CD4-positive, alpha-beta T cell (primary cell): Measurements from ENCODE around the gene RHBDD3. TPM values are rescaled to one million over a fixed set of nuclear protein-coding genes. Genes with fewer than 3 reads are reported as not detected.

Source experiments
- ATAC-seq: fragments of 200-7000 bp; cut with Tn5 transposase; one replicate; pipeline ENCODE4 v1.10.0; 2022; ENCODE audit warnings: mild to moderate bottlenecking; ENCODE audit not compliant: poor library complexity
- CTCF ChIA-PET: fragments of 350-600 bp; sonication (Branson Sonifier 250); formaldehyde crosslinking; loops from one replicate; lab custom pipeline; 2021; ENCODE audit warnings: antibody characterized with exemption, inconsistent platforms; lab: Charles Lee
- POLR2A ChIA-PET: fragments of 350-600 bp; sonication (Branson Sonifier 250); formaldehyde crosslinking; loops from one replicate; lab custom pipeline; 2021; ENCODE audit warnings: antibody characterized with exemption, inconsistent platforms; lab: Charles Lee
- DNase-seq, 14 experiments: peaks; one replicate each; pipeline ENCODE4 v3.0.0-alpha.2; 2013 to 2020; ENCODE audit warnings: mixed read lengths in 2 of 14
- H3K27ac ChIP-seq, 2 donors: one replicate each; pipeline versions ENCODE4 v1.5.1 to v1.7.0; 2013; ENCODE audit warnings: low read length in 2 of 2, low read depth in 1 of 2, mild to moderate bottlenecking in 1 of 2
- H3K27me3 ChIP-seq, 2 experiments: 1 replicate in 1 of 2; 2 replicates in 1 of 2; pipeline versions ENCODE4 v1.6.1 to v1.7.0; 2013; ENCODE audit warnings: low read length in 2 of 2, control low read depth in 1 of 2, mild to moderate bottlenecking in 1 of 2, moderate library complexity in 1 of 2; ENCODE audit not compliant: insufficient read depth in 2 of 2, control insufficient read depth in 1 of 2
- H3K36me3 ChIP-seq: one replicate; pipeline ENCODE4 v1.6.1; 2013; ENCODE audit warnings: low read length, control low read depth; ENCODE audit not compliant: insufficient read depth
- H3K4me1 ChIP-seq: one replicate; pipeline ENCODE4 v1.6.1; 2013; ENCODE audit warnings: low read length, control low read depth; ENCODE audit not compliant: insufficient read depth
- H3K4me3 ChIP-seq: one replicate; pipeline ENCODE4 v1.5.1; 2013; ENCODE audit warnings: mild to moderate bottlenecking, low read length, moderate library complexity
- H3K9me3 ChIP-seq, 2 experiments: 1 replicate in 1 of 2; 2 replicates in 1 of 2; pipeline versions ENCODE4 v1.6.1 to v1.7.0; 2013; ENCODE audit warnings: low read length in 2 of 2, mild to moderate bottlenecking in 2 of 2, control low read depth in 1 of 2, moderate library complexity in 1 of 2; ENCODE audit not compliant: control insufficient read depth in 1 of 2, insufficient read depth in 1 of 2
- H3K27ac Mint-ChIP-seq: one replicate; pipeline ENCODE4 v1.8.0; 2020; ENCODE audit warnings: mixed read lengths
- H3K27me3 Mint-ChIP-seq: one replicate; pipeline ENCODE4 v1.8.0; 2021; ENCODE audit warnings: mixed read lengths
- H3K36me3 Mint-ChIP-seq: one replicate; pipeline ENCODE4 v1.8.0; 2021; ENCODE audit warnings: low read depth, mixed read lengths
- H3K4me1 Mint-ChIP-seq: one replicate; pipeline ENCODE4 v1.8.0; 2021; ENCODE audit warnings: low read depth, mixed read lengths
- H3K4me3 Mint-ChIP-seq: one replicate; pipeline ENCODE4 v1.8.0; 2020; ENCODE audit warnings: mild to moderate bottlenecking, mixed read lengths
- H3K9me3 Mint-ChIP-seq: one replicate; pipeline ENCODE4 v1.8.0; 2020; ENCODE audit warnings: mixed read lengths
- intact Hi-C, 2 experiments: fragments of 100-400 bp; cut with DNase I in 1 of 2; cut with micrococcal nuclease in 1 of 2; formaldehyde crosslinking; loops; one replicate each; pipeline versions ENCODE4 v1.15.1 to v1.9.0; 2023 to 2025; cut with DNase I, micrococcal nuclease
- total RNA-seq, 174 experiments: library from RNA in 2 of 174; stranded (reverse) in 2 of 174; gene quantifications; one replicate each; pipeline ENCODE4 v1.2.3 and lab custom pipeline; 2021 to 2026
- TF ChIP-seq, protein P1 (sequence below): fragments of 200-600 bp; IDR thresholded peaks from one replicate; pipeline ENCODE4 v1.8.0; 2022; ENCODE audit warnings: antibody characterized with exemption, mild to moderate bottlenecking

The RHBDD3 gene
- total RNA-seq, 2 experiments from 2014 or later, result 9.0 to 11.7 TPM

DNA sequence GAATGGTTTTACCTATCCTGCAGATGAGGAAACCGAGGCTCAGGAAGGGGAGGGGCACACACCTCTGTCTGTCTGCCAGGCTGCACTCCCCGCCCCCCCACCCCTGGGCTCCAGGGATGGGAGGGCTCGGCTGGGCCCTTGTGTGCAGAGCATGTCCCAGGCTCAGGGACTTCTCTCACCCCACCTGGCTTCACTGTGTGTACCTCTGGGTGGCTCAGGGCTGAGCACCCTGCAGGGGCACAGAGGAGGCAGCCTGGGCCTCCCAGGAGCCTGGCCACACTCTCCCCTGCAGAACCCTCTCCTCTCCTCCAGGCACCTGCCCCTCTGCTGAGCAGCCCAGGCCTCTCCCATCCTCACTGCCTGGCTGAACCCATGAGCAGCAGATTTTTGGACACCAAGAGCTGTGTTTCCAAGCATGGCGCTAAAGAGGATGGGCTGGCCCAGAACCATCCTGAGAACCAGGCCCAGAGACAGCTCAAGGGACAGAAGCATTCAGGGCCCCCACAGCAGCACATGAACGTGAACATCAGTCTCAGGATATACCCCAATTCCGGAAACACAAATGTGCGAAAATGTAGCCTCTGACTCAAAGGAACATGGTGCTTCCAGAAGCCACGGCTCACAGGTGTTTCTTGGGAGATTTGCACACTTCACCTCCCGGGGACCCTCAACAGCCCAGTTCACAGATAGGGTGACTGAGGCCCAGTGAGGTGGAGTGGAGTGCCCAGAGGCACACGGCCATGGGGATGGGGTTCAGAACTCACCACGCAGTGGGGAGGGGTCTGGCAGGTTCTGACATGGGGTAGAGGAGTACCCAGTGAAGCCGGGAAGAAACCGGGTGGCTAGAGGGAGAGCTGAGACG, 51.5 kb downstream of the RHBDD3 start:
- TF ChIP-seq, protein P1, sequence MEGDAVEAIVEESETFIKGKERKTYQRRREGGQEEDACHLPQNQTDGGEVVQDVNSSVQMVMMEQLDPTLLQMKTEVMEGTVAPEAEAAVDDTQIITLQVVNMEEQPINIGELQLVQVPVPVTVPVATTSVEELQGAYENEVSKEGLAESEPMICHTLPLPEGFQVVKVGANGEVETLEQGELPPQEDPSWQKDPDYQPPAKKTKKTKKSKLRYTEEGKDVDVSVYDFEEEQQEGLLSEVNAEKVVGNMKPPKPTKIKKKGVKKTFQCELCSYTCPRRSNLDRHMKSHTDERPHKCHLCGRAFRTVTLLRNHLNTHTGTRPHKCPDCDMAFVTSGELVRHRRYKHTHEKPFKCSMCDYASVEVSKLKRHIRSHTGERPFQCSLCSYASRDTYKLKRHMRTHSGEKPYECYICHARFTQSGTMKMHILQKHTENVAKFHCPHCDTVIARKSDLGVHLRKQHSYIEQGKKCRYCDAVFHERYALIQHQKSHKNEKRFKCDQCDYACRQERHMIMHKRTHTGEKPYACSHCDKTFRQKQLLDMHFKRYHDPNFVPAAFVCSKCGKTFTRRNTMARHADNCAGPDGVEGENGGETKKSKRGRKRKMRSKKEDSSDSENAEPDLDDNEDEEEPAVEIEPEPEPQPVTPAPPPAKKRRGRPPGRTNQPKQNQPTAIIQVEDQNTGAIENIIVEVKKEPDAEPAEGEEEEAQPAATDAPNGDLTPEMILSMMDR, result no peak
- intact Hi-C loops, result no loop called here
- DNase-seq (no peak), ATAC-seq (no peak)
- H3K36me3 ChIP-seq, result no peaks in the 10 kb centered on the region
- no peak overlapping the region for H3K27ac Mint-ChIP-seq
- ChIA-PET POLR2A (no interaction called here), CTCF (no interaction called here)
- no peak overlapping the region for H3K4me3 Mint-ChIP-seq
- no peaks in the 10 kb centered on the region for H3K27me3 ChIP-seq
- no peaks in the 10 kb centered on the region for H3K4me1 ChIP-seq
- no peaks in the 10 kb centered on the region for H3K9me3 Mint-ChIP-seq
- H3K9me3 ChIP-seq, result no peaks in the 10 kb centered on the region
- H3K4me3 ChIP-seq, result no peak overlapping the region
- no peaks in the 10 kb centered on the region for H3K36me3 Mint-ChIP-seq
- H3K27me3 Mint-ChIP-seq, result no peaks in the 10 kb centered on the region
- H3K4me1 Mint-ChIP-seq, result no peaks in the 10 kb centered on the region
- no peak overlapping the region for H3K27ac ChIP-seq

DNA sequence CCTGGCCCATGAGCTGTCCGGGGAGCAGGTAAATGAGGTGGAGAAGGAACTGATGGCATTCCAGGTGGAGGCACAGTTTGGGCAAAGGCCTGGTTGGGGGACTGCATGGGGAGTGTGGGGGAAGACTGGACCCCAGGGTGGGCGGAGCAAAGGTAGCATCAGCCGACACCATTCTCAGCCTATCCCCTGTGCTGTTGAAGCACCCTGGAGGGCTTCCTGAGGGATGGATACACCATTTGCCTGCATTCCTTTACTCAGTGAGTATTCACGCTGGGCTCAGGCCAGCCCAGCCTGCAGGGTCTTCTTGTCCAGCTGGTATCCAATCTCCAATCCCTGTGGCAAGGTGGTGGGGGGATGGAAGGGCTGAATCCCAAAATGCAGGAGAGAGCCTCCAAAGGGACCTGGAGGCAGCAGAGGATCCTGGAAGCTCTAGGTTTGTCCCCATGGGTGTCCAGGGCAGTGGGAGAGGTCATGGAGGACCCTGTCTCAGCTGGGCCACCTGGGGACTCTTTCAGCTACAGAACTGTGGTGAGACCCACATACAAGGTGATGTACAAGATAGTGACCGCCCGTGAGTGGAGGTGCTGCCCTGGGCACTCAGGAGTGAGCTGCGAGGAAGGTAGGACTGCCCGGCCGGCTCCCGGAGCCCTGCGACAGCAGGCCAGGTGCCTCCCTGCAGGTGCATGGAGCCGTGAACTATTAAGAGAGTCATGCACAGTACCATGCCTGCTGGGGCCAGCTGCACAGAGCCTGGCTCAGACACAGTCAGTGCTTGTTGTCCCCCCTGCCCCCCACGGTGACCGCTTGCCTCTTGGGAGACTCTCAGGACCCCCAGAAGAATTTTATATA, 52.5 kb downstream of the RHBDD3 start:
- H3K9me3 Mint-ChIP-seq, result no peaks in the 10 kb centered on the region
- no peak overlapping the region for H3K4me3 Mint-ChIP-seq
- POLR2A ChIA-PET, result no interaction called here

DNA sequence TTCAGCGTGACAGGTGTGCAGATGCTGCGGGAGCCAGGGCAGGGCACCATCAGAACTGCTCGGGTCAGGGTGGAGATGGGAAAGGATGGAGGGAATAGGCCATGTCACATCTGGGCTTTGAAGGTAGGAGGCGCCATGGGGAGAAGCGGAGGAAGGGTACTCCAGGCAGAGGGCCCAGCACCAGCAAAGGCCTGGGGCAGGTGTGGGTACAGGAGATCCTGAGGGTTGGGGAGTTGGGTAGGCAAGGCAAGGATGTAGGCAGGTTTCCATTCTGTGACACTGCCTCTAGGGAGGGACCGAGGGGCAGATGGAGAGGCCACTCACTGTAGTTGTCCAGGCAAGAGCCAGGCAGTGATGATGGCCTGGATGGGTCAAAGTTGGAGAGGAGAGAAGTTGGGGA, 53.5 kb downstream of the RHBDD3 start:
- H3K4me3 ChIP-seq, result no peak overlapping the region
- no peak overlapping the region for H3K27ac Mint-ChIP-seq
- H3K4me1 Mint-ChIP-seq, result no peaks in the 10 kb centered on the region
- H3K36me3 ChIP-seq, result no peaks in the 10 kb centered on the region
- H3K4me3 Mint-ChIP-seq, result no peak overlapping the region
- no peak overlapping the region for H3K27ac ChIP-seq
- no peak for DNase-seq
- TF ChIP-seq, protein P1, result no peak
- H3K27me3 ChIP-seq, result no peaks in the 10 kb centered on the region
- ChIA-PET POLR2A (no interaction called here), CTCF (no interaction called here)
- no peaks in the 10 kb centered on the region for H3K27me3 Mint-ChIP-seq
- H3K9me3 ChIP-seq, result no peaks in the 10 kb centered on the region
- no peaks in the 10 kb centered on the region for H3K9me3 Mint-ChIP-seq
- no peak for ATAC-seq
- H3K4me1 ChIP-seq, result no peaks in the 10 kb centered on the region
- intact Hi-C loops, result no loop called here
- H3K36me3 Mint-ChIP-seq, result no peaks in the 10 kb centered on the region

More for the DNA sequence above, 52.5 kb downstream of the RHBDD3 start:
- Histone ChIP-seq H3K4me3 (no peak overlapping the region), H3K36me3 (no peaks in the 10 kb centered on the region), H3K4me1 (no peaks in the 10 kb centered on the region), H3K27ac (no peak overlapping the region), H3K27me3 (no peaks in the 10 kb centered on the region), H3K9me3 (no peaks in the 10 kb centered on the region)
- DNase-seq (no peak), ATAC-seq (no peak)
- Mint-ChIP-seq H3K27ac (no peak overlapping the region), H3K27me3 (no peaks in the 10 kb centered on the region), H3K4me1 (no peaks in the 10 kb centered on the region), H3K36me3 (no peaks in the 10 kb centered on the region)
- CTCF ChIA-PET, result no interaction called here
- intact Hi-C loops, result no loop called here
- TF ChIP-seq, protein P1, result no peak
